Skeletal muscle tissue (tissue), 4 donors: Measurements from ENCODE around the gene SMPD2. TPM values are rescaled to one million over a fixed set of nuclear protein-coding genes. Genes with fewer than 3 reads are reported as not detected.
"Not testable (repeated sequence)": the region's sequence is repeated elsewhere in the genome, so short reads cannot be mapped to it uniquely, and the experiment has no call there.

Source experiments
- H3K27ac ChIP-seq: one replicate; pipeline ENCODE4 v1.7.0; 2013; ENCODE audit warnings: mild to moderate bottlenecking, low read depth, low read length, inconsistent platforms
- H3K27me3 ChIP-seq, 3 donors: one replicate each; pipeline ENCODE4 v1.7.0; 2013; ENCODE audit warnings: low read length in 3 of 3; ENCODE audit not compliant: control insufficient read depth in 3 of 3, insufficient read depth in 3 of 3
- H3K36me3 ChIP-seq, 3 donors: one replicate each; pipeline ENCODE4 v1.7.0; 2013; ENCODE audit warnings: low read length in 3 of 3; ENCODE audit not compliant: control insufficient read depth in 3 of 3, insufficient read depth in 3 of 3
- H3K4me1 ChIP-seq, 3 donors: one replicate each; pipeline ENCODE4 v1.7.0; 2013; ENCODE audit warnings: low read length in 3 of 3, mild to moderate bottlenecking in 3 of 3; ENCODE audit not compliant: control insufficient read depth in 3 of 3, insufficient read depth in 3 of 3
- H3K4me3 ChIP-seq, 3 donors: one replicate each; pipeline ENCODE4 v1.7.0; 2013; ENCODE audit warnings: low read length in 3 of 3
- H3K9ac ChIP-seq, 3 donors: one replicate each; pipeline ENCODE4 v1.7.0; 2013; ENCODE audit warnings: low read length in 3 of 3, mild to moderate bottlenecking in 3 of 3, moderate library complexity in 2 of 3, low read depth in 1 of 3
- H3K9me3 ChIP-seq, 3 donors: one replicate each; pipeline ENCODE4 v1.7.0; 2013; ENCODE audit warnings: low read length in 3 of 3; ENCODE audit not compliant: control insufficient read depth in 3 of 3
- total RNA-seq: library from RNA; depleted of rRNA; stranded (reverse); fragments of >200 nt; gene quantifications from one replicate; pipeline ENCODE4 v1.2.3, GENCODE V29; 2014
- donor health status: Osteomylitis.

SMPD2 gene
- total RNA-seq, 1 donor from 2014 or later: 8.4 TPM

GRCh38 chr6:109460161-109460829 is 19.8 kb downstream of the SMPD2 start:
- no peaks in the 10 kb centered on the region for H3K9me3 ChIP-seq
- H3K27ac ChIP-seq: no peak overlapping the region
- peaks cover 5 to 8% (median 6%) of the 10 kb centered on the region in 3 donors for H3K36me3 ChIP-seq
- no peak overlapping the region for H3K4me3 ChIP-seq
- no peak overlapping the region for H3K9ac ChIP-seq
- H3K4me1 ChIP-seq: peaks cover 14 to 30% (median 18%) of the 10 kb centered on the region in 3 donors
- no peaks in the 10 kb centered on the region for H3K27me3 ChIP-seq

GRCh38 chr6:109461205-109461604 is 20.7 kb downstream of the SMPD2 start:
- not testable (repeated sequence) for H3K4me3 ChIP-seq

DNA sequence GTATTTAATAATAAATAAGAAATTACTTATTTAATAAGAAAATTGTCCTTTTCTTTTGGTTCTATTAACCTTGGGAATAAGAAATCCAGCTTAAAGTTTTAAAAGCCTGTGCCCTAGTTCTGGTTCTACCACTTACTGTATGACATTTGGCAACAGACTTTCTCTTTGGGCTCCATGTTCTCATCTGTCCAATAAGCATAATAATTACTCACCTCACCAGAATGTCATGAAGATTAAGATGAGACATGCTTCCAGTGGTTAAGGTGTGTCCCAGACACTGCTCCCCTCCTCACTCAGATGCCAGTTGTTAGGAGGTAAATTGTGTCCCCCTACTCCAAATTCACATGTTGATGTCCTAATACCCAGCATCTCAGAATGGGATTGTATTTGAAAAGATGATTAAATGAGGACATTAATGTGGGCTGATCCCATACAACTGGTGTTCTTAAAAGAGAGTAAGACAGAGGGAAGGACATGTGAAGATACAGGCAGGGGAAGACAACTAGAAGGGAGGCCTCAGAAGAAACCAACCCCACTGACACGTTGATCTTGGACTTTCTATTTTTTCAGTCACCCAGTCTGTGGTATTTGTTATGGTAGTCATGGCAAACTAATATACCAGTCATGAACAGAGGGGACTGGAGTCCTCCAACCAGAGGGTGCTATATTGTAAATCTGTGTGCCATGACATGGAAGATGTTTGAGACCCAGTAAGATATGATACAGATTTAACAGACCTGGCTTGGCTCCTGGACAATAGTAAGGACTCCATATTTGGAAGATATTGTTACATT is 21.4 kb downstream of the SMPD2 start:
- Histone ChIP-seq H3K27ac (no peak overlapping the region), H3K9ac (no peak overlapping the region), H3K9me3 (no peaks in the 10 kb centered on the region), H3K4me1 (peaks cover 8 to 25% (median 13%) of the 10 kb centered on the region in 3 donors), H3K4me3 (no peak overlapping the region), H3K36me3 (peaks cover 17 to 18% (median 17%) of the 10 kb centered on the region in 3 donors), H3K27me3 (no peaks in the 10 kb centered on the region)

More at GRCh38 chr6:109461205-109461604, 20.7 kb downstream of the SMPD2 start:
- H3K27me3 ChIP-seq, H3K27ac ChIP-seq, H3K9me3 ChIP-seq, H3K9ac ChIP-seq: not testable (repeated sequence)
- H3K36me3 ChIP-seq: peaks cover 13 to 16% (median 16%) of the 10 kb centered on the region in 3 donors
- H3K4me1 ChIP-seq: peaks cover 14 to 31% (median 19%) of the 10 kb centered on the region in 3 donors

- Histone ChIP-seq H3K36me3 (peaks cover 31 to 37% (median 32%) of the 10 kb centered on the region in 3 donors), H3K9ac (no peak overlapping the region), H3K27ac (no peak overlapping the region), H3K4me3 (no peak overlapping the region), H3K9me3 (no peaks in the 10 kb centered on the region), H3K27me3 (no peaks in the 10 kb centered on the region), H3K4me1 (peaks cover 0 to 8% (median 7%) of the 10 kb centered on the region in 3 donors)
These were observed 25.2 kb downstream of the SMPD2 start for GRCh38 chr6:109465772-109466171.

GRCh38 chr6:109466212-109466923 is 25.8 kb downstream of the SMPD2 start:
- no peak overlapping the region for H3K27ac ChIP-seq
- H3K4me3 ChIP-seq: no peak overlapping the region
- peaks cover 0 to 8% (median 7%) of the 10 kb centered on the region in 3 donors for H3K4me1 ChIP-seq
- H3K9ac ChIP-seq: peak overlapping the region in 1 of 3 donors; percentile 3
- H3K27me3 ChIP-seq: no peaks in the 10 kb centered on the region
- peaks cover 36 to 43% (median 38%) of the 10 kb centered on the region in 3 donors for H3K36me3 ChIP-seq
- no peaks in the 10 kb centered on the region for H3K9me3 ChIP-seq

- Histone ChIP-seq H3K27me3 (no peaks in the 10 kb centered on the region), H3K36me3 (peaks cover 45 to 53% (median 51%) of the 10 kb centered on the region in 3 donors), H3K9ac (no peak overlapping the region), H3K27ac (no peak overlapping the region), H3K4me1 (peaks cover 0 to 8% (median 7%) of the 10 kb centered on the region in 3 donors), H3K9me3 (no peaks in the 10 kb centered on the region), H3K4me3 (no peak overlapping the region)
These were observed 27.2 kb downstream of the SMPD2 start for GRCh38 chr6:109467696-109468095.

GRCh38 chr6:109469591-109470189 is 29.2 kb downstream of the SMPD2 start:
- Histone ChIP-seq H3K4me1 (peaks cover 0 to 8% (median 7%) of the 10 kb centered on the region in 3 donors), H3K4me3 (no peak overlapping the region), H3K27me3 (no peaks in the 10 kb centered on the region), H3K9me3 (no peaks in the 10 kb centered on the region), H3K27ac (no peak overlapping the region), H3K36me3 (peaks cover 53 to 65% (median 57%) of the 10 kb centered on the region in 3 donors), H3K9ac (no peak overlapping the region)

- Histone ChIP-seq H3K36me3 (peaks cover 51 to 67% (median 59%) of the 10 kb centered on the region in 3 donors), H3K27me3 (no peaks in the 10 kb centered on the region), H3K9ac (no peak overlapping the region), H3K4me1 (peaks cover 0 to 1% (median under 1%) of the 10 kb centered on the region in 3 donors), H3K4me3 (no peak overlapping the region), H3K27ac (no peak overlapping the region), H3K9me3 (no peaks in the 10 kb centered on the region)
These were observed 30.7 kb downstream of the SMPD2 start for GRCh38 chr6:109471105-109471810.
